HEK293T (cell line): ENCODE data around the gene GLUD2.

ENCODE experiments used
- CTCF ChIA-PET: fragments of 350-600 bp; formaldehyde crosslinking; extraction: SDS; loops from one replicate; lab custom pipeline; 2021; ENCODE audit warnings: antibody characterized with exemption, inconsistent platforms; lab: Yijun Ruan, JAX
- POLR2A ChIA-PET: fragments of 350-600 bp; formaldehyde crosslinking; extraction: SDS; loops from one replicate; lab custom pipeline; 2020; ENCODE audit warnings: antibody characterized with exemption, inconsistent platforms; lab: Yijun Ruan, JAX
- DNase-seq: peaks from one replicate; pipeline ENCODE4 v3.0.0; 2012; ENCODE audit warnings: mixed read lengths; ENCODE audit errors: extremely low spot score
- ARNT ChIP-seq: fragments of 450-650 bp; IDR thresholded peaks from 2 replicates; pipeline ENCODE4 v1.6.1; 2017; ENCODE audit warnings: mild to moderate bottlenecking
- BHLHE40 ChIP-seq: fragments of 450-650 bp; IDR thresholded peaks from 2 replicates; pipeline ENCODE4 v1.6.1; 2016; ENCODE audit warnings: mild to moderate bottlenecking, moderate library complexity, borderline replicate concordance
- CTBP1 ChIP-seq: fragments of 450-650 bp; IDR thresholded peaks from 2 replicates; pipeline ENCODE4 v1.6.1; 2016; ENCODE audit warnings: borderline replicate concordance
- ELF4 ChIP-seq: fragments of 450-650 bp; IDR thresholded peaks from 2 replicates; pipeline ENCODE4 v1.6.1; 2017; ENCODE audit warnings: antibody characterized with exemption
- FOXA1 ChIP-seq: fragments of 450-650 bp; IDR thresholded peaks from 2 replicates; pipeline ENCODE4 v1.6.1; 2016; ENCODE audit warnings: mild to moderate bottlenecking
- FOXK2 ChIP-seq: fragments of 450-650 bp; IDR thresholded peaks from 2 replicates; pipeline ENCODE4 v1.6.1; 2016; ENCODE audit warnings: mild to moderate bottlenecking
- FOXM1 ChIP-seq: fragments of 450-650 bp; IDR thresholded peaks from 2 replicates; pipeline ENCODE4 v1.6.1; 2017; ENCODE audit warnings: mild to moderate bottlenecking, borderline replicate concordance
- HDGF ChIP-seq: fragments of 450-650 bp; IDR thresholded peaks from 2 replicates; pipeline ENCODE4 v1.6.1; 2017; ENCODE audit warnings: antibody characterized with exemption, borderline replicate concordance
- L3MBTL2 ChIP-seq: fragments of 450-650 bp; conservative IDR thresholded peaks from 2 replicates; pipeline ENCODE4 v1.6.1; 2016; ENCODE audit warnings: mild to moderate bottlenecking
- LEF1 ChIP-seq: fragments of 450-650 bp; IDR thresholded peaks from 2 replicates; pipeline ENCODE4 v1.6.1; 2017; ENCODE audit warnings: mild to moderate bottlenecking, borderline replicate concordance
- NFRKB ChIP-seq: fragments of 450-650 bp; IDR thresholded peaks from 2 replicates; pipeline ENCODE4 v1.6.1; 2016; ENCODE audit warnings: mild to moderate bottlenecking, moderate library complexity
- SP1 ChIP-seq: fragments of 450-650 bp; IDR thresholded peaks from 2 replicates; pipeline ENCODE4 v1.6.1; 2017
- SUZ12 ChIP-seq: fragments of 450-650 bp; IDR thresholded peaks from 2 replicates; pipeline ENCODE4 v1.6.1; 2016; ENCODE audit warnings: mild to moderate bottlenecking
- TARDBP ChIP-seq: fragments of 450-650 bp; IDR thresholded peaks from 2 replicates; pipeline ENCODE4 v1.6.1; 2016
- ZNF384 ChIP-seq: fragments of 450-650 bp; IDR thresholded peaks from 2 replicates; pipeline ENCODE4 v1.6.1; 2016
- TF ChIP-seq, protein P1 (sequence below): fragments of 450-650 bp; IDR thresholded peaks from 2 replicates; pipeline ENCODE4 v1.6.1; 2016

GLUD2 gene

DNA sequence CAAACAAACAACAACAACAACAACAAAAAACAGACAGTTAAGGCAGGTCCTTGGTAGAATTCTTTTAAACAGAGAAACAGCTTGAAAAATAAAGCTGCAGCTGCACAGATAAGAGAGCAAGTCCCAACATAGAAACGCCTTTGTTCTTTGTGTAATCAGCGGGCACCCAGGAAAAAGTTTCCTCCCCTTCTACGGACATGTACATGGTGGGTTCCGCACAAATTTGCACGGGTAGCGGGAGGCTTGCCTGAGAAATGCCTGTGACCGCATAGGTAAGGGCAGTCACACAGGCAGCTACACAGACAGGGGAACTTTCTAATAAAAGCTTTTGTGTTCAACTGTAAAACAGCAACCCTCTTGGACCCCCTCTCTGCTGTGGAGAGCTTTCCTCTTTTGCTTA is 36.2 kb upstream of the GLUD2 start:
- ChIA-PET POLR2A (no interaction called here), CTCF (no interaction called here)

GRCh38 chrX:121013897-121014455 is 33.4 kb upstream of the GLUD2 start:
- POLR2A ChIA-PET: no interaction called here
- TF ChIP-seq FOXK2 (no peak), HDGF (no peak)
- TF ChIP-seq, protein P1, sequence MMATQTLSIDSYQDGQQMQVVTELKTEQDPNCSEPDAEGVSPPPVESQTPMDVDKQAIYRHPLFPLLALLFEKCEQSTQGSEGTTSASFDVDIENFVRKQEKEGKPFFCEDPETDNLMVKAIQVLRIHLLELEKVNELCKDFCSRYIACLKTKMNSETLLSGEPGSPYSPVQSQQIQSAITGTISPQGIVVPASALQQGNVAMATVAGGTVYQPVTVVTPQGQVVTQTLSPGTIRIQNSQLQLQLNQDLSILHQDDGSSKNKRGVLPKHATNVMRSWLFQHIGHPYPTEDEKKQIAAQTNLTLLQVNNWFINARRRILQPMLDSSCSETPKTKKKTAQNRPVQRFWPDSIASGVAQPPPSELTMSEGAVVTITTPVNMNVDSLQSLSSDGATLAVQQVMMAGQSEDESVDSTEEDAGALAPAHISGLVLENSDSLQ: no peak
- CTCF ChIA-PET: no interaction called here

More for the DNA sequence above, 36.2 kb upstream of the GLUD2 start:
- no peak for TF ChIP-seq ARNT
- no peak for TF ChIP-seq SUZ12
- no peak for TF ChIP-seq TARDBP
- no peak for TF ChIP-seq LEF1
- TF ChIP-seq ELF4: no peak
- no peak for TF ChIP-seq SP1
- TF ChIP-seq L3MBTL2: no peak
- TF ChIP-seq CTBP1: no peak
- no peak for TF ChIP-seq NFRKB
- TF ChIP-seq FOXM1: no peak
- no peak for TF ChIP-seq ZNF384
- no peak for DNase-seq

DNA sequence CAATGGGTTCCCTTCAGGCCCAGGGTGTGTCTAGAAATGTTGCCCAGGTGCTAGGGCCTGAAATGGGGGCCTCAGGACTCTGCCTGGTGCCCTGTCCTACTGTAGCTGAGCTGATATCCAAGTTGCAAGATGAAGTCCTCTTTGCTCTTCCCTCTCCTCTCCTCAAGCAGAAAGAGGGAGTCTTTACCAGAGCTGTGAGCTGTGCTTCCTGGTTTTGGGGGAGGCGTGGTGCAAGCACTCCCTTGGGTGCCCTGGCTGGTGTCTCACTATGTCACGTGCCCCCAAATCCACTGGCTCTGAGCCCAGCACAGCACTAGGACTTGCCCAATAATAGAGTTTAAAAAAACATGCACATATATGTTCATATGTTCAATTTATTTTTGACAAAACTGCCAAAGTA is 32.6 kb upstream of the GLUD2 start:
- CTCF ChIA-PET: no interaction called here
- DNase-seq: no peak
- POLR2A ChIA-PET: no interaction called here
- TF ChIP-seq ZNF384: no peak
- TF ChIP-seq FOXM1: no peak

More at GRCh38 chrX:121013897-121014455, 33.4 kb upstream of the GLUD2 start:
- DNase-seq: no peak

- DNase-seq: no peak
- TF ChIP-seq CTBP1: no peak
- TF ChIP-seq ZNF384: no peak
- no peak for TF ChIP-seq FOXK2
- TF ChIP-seq L3MBTL2: no peak
- TF ChIP-seq TARDBP: no peak
- no peak for TF ChIP-seq LEF1
- TF ChIP-seq FOXA1: no peak
- no peak for TF ChIP-seq FOXM1
- TF ChIP-seq NFRKB: no peak
- no peak for TF ChIP-seq HDGF
- TF ChIP-seq, protein P1: no peak
- ChIA-PET POLR2A (no interaction called here), CTCF (no interaction called here)
Observed at GRCh38 chrX:121028419-121028818, 19.0 kb upstream of the GLUD2 start.

DNA sequence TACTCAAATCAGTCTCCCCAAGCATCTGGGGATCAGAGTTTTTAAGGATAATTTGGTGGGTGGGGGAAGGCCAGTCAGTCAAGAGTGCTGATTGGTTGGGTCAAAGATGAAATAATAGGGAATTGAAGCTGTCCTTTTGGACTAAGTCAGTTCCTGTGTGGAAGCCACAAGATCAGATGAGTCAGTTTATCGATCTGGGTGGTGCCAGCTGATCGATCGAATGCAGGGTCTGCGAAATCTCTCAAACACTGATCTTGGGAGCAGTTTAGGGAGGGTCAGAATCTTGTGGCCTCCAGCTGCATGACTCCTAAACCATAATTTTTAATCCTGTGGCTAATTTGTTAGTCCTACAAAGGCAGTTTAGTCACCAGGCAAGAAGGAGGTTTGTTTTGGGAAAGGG is 17.3 kb upstream of the GLUD2 start:
- no peak for DNase-seq
- TF ChIP-seq SP1: no peak
- no peak for TF ChIP-seq HDGF
- no peak for TF ChIP-seq L3MBTL2
- TF ChIP-seq FOXM1: no peak
- TF ChIP-seq, protein P1: no peak
- CTCF ChIA-PET: no interaction called here
- POLR2A ChIA-PET: no interaction called here

GRCh38 chrX:121032531-121032930 is 14.9 kb upstream of the GLUD2 start:
- TF ChIP-seq L3MBTL2 (no peak), ZNF384 (no peak), ARNT (no peak), TARDBP (no peak), FOXM1 (no peak), HDGF (no peak), BHLHE40 (no peak), NFRKB (no peak), FOXA1 (no peak), FOXK2 (no peak), CTBP1 (no peak), ELF4 (no peak), SUZ12 (no peak), SP1 (no peak), LEF1 (no peak)
- TF ChIP-seq, protein P1: no peak
- no peak for DNase-seq
- POLR2A ChIA-PET: no interaction called here
- CTCF ChIA-PET: no interaction called here

DNA sequence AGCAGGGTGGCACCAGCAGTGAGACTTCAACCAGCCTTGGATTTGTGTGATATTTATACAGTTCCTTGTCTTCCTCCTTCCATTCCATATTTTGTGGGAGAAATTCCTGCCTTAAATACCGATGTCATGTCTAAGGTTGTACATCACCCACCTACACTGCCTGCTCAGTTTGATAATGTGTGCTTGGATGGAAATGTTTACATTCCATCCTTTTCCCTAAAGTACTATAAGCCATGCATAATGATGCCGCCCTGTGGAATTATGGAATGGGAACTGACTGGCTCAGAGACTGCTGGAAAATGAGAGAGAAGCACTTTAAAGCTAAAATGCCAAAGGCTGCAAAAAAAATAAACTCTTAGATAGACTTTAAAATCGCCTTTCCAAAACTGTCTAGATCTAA is 11.3 kb upstream of the GLUD2 start:
- POLR2A ChIA-PET: no interaction called here
- CTCF ChIA-PET: no interaction called here
- TF ChIP-seq CTBP1: no peak
- no peak for TF ChIP-seq TARDBP
- TF ChIP-seq SUZ12: no peak
- no peak for TF ChIP-seq FOXA1
- no peak for TF ChIP-seq FOXK2
- no peak for TF ChIP-seq L3MBTL2
- TF ChIP-seq, protein P1: no peak
- no peak for DNase-seq
